Glutamatergic neuron (in vitro differentiated cells): ENCODE results near the gene PHOX2B. TPM values are rescaled to one million over a fixed set of nuclear protein-coding genes. Genes with fewer than 3 reads are reported as not detected.

Experiments
- DNase-seq: peaks from one replicate; pipeline ENCODE4 v3.0.0; 2022
- H3K27ac Mint-ChIP-seq: one replicate; pipeline ENCODE4 v1.8.0; 2020; ENCODE audit warnings: mild to moderate bottlenecking, mixed read lengths, inconsistent platforms; ENCODE audit not compliant: unreplicated experiment
- H3K27me3 Mint-ChIP-seq: one replicate; pipeline ENCODE4 v1.8.0; 2020; ENCODE audit warnings: mild to moderate bottlenecking, moderate library complexity, mixed read lengths, inconsistent platforms; ENCODE audit not compliant: unreplicated experiment
- H3K36me3 Mint-ChIP-seq: one replicate; pipeline ENCODE4 v1.8.0; 2020; ENCODE audit warnings: mild to moderate bottlenecking, mixed read lengths, inconsistent platforms; ENCODE audit not compliant: unreplicated experiment
- H3K4me1 Mint-ChIP-seq: one replicate; pipeline ENCODE4 v1.8.0; 2020; ENCODE audit warnings: mild to moderate bottlenecking, low read depth, mixed read lengths, inconsistent platforms; ENCODE audit not compliant: unreplicated experiment
- H3K4me3 Mint-ChIP-seq: one replicate; pipeline ENCODE4 v1.8.0; 2020; ENCODE audit warnings: mild to moderate bottlenecking, mixed read lengths, inconsistent platforms; ENCODE audit not compliant: unreplicated experiment
- H3K9me3 Mint-ChIP-seq: one replicate; pipeline ENCODE4 v1.8.0; 2020; ENCODE audit warnings: mild to moderate bottlenecking, moderate library complexity, mixed read lengths, inconsistent platforms; ENCODE audit not compliant: unreplicated experiment
- total RNA-seq: library from RNA; stranded (reverse); fragmentation: NEBNext Ultra II Directional; extraction: Animal tissue kit (Norgen Biotek cat#: 25700); gene quantifications from one replicate; pipeline ENCODE4 v1.2.1, GENCODE V29; 2021; ENCODE audit not compliant: unreplicated experiment
- TF ChIP-seq, protein P1 (sequence below): fragments of 200-600 bp; sonication (generic); IDR thresholded peaks from one replicate; pipeline ENCODE4 v1.5.0; 2021; ENCODE audit not compliant: partially characterized antibody, unreplicated experiment

Gene PHOX2B
- total RNA-seq, 1 donor from 2014 or later: 101 TPM

DNA sequence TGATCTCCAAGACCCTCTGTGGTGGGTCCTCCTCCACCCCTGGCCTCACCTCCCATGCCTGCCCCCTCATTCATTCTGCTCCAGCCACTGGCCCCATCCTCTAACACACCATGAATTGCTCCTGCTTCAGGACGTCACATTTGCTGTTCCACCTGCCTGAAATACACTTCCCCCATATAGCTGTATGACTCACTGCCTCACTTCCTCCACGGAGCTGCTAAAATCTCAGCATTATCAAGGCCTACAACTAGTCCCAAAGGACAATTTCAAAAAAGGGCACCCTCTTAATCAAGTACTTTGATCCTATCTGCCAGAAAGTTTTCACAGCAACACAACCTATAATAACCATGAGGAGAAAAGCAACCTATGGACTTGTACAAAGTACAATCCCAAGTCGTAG lies 43.6 kb upstream of the PHOX2B start:
- Mint-ChIP-seq H3K9me3 (peaks cover 8% of the 10 kb centered on the region), H3K27ac (peak overlapping the region; percentile 9), H3K4me1 (peaks cover 48% of the 10 kb centered on the region), H3K36me3 (peaks cover 9% of the 10 kb centered on the region), H3K27me3 (peaks cover 4% of the 10 kb centered on the region), H3K4me3 (no peak overlapping the region)
- DNase-seq: no peak
- TF ChIP-seq, protein P1, sequence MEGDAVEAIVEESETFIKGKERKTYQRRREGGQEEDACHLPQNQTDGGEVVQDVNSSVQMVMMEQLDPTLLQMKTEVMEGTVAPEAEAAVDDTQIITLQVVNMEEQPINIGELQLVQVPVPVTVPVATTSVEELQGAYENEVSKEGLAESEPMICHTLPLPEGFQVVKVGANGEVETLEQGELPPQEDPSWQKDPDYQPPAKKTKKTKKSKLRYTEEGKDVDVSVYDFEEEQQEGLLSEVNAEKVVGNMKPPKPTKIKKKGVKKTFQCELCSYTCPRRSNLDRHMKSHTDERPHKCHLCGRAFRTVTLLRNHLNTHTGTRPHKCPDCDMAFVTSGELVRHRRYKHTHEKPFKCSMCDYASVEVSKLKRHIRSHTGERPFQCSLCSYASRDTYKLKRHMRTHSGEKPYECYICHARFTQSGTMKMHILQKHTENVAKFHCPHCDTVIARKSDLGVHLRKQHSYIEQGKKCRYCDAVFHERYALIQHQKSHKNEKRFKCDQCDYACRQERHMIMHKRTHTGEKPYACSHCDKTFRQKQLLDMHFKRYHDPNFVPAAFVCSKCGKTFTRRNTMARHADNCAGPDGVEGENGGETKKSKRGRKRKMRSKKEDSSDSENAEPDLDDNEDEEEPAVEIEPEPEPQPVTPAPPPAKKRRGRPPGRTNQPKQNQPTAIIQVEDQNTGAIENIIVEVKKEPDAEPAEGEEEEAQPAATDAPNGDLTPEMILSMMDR: no peak

DNA sequence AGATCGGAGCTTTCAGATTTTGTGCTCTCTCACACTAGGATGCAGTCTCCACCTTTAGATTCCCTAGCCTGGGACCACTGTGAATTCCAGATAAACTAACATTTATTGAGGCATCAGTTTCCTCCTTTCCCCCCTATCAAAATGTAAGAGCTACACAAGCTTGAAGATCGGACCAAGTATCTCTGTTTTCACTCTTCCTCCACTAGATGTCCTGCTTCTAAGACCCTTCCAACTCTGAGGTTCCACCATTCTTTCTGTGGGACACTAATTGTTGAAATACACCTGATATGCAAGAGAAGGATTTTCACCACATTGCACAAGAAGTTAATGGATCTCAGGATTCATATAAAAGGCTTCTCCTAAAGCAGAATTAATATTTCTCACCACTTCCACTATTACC lies 43.0 kb upstream of the PHOX2B start:
- peak overlapping the region; percentile 6 for H3K27ac Mint-ChIP-seq
- H3K4me3 Mint-ChIP-seq: no peak overlapping the region
- H3K27me3 Mint-ChIP-seq: peaks cover 4% of the 10 kb centered on the region
- peaks cover 42% of the 10 kb centered on the region for H3K4me1 Mint-ChIP-seq
- peaks cover 8% of the 10 kb centered on the region for H3K9me3 Mint-ChIP-seq
- peaks cover 9% of the 10 kb centered on the region for H3K36me3 Mint-ChIP-seq
- no peak for DNase-seq
- TF ChIP-seq, protein P1: no peak

GRCh38 chr4:41787931-41788330 lies 39.4 kb upstream of the PHOX2B start:
- DNase-seq: no peak
- Mint-ChIP-seq H3K4me3 (no peak overlapping the region), H3K9me3 (peaks cover 5% of the 10 kb centered on the region), H3K36me3 (peaks cover 9% of the 10 kb centered on the region), H3K4me1 (peaks cover 28% of the 10 kb centered on the region), H3K27ac (peak overlapping the region; percentile 63), H3K27me3 (peaks cover 2% of the 10 kb centered on the region)
- TF ChIP-seq, protein P1: no peak

GRCh38 chr4:41785665-41786064 lies 37.1 kb upstream of the PHOX2B start:
- H3K9me3 Mint-ChIP-seq: peaks cover 5% of the 10 kb centered on the region
- H3K27ac Mint-ChIP-seq: no peak overlapping the region
- peaks cover 17% of the 10 kb centered on the region for H3K4me1 Mint-ChIP-seq
- DNase-seq: no peak
- TF ChIP-seq, protein P1: no peak
- no peaks in the 10 kb centered on the region for H3K27me3 Mint-ChIP-seq
- peaks cover 9% of the 10 kb centered on the region for H3K36me3 Mint-ChIP-seq
- H3K4me3 Mint-ChIP-seq: no peak overlapping the region

DNA sequence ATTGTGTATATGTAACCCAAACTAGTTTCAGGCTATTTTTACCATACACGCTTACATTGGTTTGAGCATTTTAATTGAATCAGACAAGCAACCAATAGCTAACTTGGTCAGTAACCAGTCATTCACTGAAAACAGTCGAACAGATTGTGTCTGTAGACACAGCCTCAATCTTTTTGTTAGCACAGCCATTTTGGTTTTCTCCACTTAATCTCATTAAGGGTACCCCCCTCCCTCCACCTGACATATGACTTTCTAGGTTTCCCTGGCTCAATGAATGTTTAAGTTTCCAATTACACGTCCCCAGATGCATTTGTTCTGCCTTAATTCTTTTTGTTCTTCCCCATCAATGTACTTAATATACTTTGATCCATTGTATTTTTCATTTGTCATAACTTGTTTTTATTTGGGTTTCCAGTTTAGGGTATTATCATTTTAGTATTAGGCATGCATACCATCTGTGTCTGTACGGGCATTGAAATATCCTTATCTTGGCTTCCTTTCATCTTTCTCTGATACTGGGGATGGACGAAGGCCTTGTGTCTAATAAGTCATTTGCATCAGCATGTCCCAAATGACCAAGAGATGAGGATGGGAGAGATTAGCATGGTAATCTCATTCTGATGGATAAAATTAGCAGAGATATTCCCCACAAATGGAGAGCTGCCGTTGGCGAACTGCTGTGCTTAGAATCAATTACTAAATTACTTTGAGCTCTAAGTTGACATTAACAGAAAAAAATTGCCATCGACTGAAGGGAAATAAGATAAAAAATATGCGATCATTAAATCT lies 35.9 kb upstream of the PHOX2B start:
- Mint-ChIP-seq H3K27me3 (no peaks in the 10 kb centered on the region), H3K4me3 (peak overlapping the region; percentile 53), H3K27ac (peak overlapping the region; percentile 86), H3K9me3 (peaks cover 4% of the 10 kb centered on the region), H3K36me3 (no peaks in the 10 kb centered on the region), H3K4me1 (peaks cover 17% of the 10 kb centered on the region)
- TF ChIP-seq, protein P1: no peak
- DNase-seq: no peak
